PC-9 (cell line): ENCODE data around the gene MIB1.

Experiments
- EZH2 ChIP-seq: fragments of 200-600 bp; sonication (generic); IDR thresholded peaks from 2 replicates; pipeline ENCODE4 v1.8.0; 2017; ENCODE audit warnings: antibody characterized with exemption, low read depth
- TF ChIP-seq, protein P1 (sequence below): fragments of 200-600 bp; sonication (generic); conservative IDR thresholded peaks from 2 replicates; pipeline ENCODE4 v1.6.1; 2017; ENCODE audit warnings: mixed run types, antibody characterized with exemption, mild to moderate bottlenecking, moderate library complexity

- TF ChIP-seq, protein P1, sequence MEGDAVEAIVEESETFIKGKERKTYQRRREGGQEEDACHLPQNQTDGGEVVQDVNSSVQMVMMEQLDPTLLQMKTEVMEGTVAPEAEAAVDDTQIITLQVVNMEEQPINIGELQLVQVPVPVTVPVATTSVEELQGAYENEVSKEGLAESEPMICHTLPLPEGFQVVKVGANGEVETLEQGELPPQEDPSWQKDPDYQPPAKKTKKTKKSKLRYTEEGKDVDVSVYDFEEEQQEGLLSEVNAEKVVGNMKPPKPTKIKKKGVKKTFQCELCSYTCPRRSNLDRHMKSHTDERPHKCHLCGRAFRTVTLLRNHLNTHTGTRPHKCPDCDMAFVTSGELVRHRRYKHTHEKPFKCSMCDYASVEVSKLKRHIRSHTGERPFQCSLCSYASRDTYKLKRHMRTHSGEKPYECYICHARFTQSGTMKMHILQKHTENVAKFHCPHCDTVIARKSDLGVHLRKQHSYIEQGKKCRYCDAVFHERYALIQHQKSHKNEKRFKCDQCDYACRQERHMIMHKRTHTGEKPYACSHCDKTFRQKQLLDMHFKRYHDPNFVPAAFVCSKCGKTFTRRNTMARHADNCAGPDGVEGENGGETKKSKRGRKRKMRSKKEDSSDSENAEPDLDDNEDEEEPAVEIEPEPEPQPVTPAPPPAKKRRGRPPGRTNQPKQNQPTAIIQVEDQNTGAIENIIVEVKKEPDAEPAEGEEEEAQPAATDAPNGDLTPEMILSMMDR = no peak
- no peak for TF ChIP-seq EZH2
These were observed at the start of gene MIB1 for GRCh38 chr18:21740538-21741311.
